Iris pigment epithelial cell (primary cell): ENCODE results near the gene BIK.
"Not testable (repeated sequence)": the region's sequence is repeated elsewhere in the genome, so short reads cannot be mapped to it uniquely, and the experiment has no call there.

Source experiments
- DNase-seq: peaks from one replicate; pipeline ENCODE4 v3.0.0-alpha.2; 2011; ENCODE audit warnings: low read depth

BIK gene

GRCh38 chr22:43136255-43136654 is 25.7 kb downstream of the BIK start:
- peak; percentile 33 for DNase-seq

DNA sequence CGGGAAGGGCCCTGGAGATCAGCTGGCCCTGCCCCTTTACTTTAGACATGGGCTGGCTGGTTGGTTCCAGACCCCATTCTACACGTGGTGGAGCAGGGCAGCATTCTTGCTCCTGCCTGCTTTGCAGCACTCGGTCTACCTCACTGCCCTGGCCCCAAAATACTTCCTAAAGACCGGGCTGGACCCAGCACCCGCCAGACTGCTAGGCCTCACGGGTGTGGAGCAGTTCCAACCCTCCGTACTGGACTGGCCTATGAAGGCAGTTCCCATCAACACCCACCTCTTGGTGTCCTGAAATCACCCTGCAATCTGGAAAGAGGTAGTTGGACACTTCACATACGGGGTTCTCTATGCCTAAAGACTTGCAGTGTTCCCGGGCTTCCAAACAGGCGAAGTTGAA is 26.3 kb downstream of the BIK start:
- DNase-seq, result no peak

DNA sequence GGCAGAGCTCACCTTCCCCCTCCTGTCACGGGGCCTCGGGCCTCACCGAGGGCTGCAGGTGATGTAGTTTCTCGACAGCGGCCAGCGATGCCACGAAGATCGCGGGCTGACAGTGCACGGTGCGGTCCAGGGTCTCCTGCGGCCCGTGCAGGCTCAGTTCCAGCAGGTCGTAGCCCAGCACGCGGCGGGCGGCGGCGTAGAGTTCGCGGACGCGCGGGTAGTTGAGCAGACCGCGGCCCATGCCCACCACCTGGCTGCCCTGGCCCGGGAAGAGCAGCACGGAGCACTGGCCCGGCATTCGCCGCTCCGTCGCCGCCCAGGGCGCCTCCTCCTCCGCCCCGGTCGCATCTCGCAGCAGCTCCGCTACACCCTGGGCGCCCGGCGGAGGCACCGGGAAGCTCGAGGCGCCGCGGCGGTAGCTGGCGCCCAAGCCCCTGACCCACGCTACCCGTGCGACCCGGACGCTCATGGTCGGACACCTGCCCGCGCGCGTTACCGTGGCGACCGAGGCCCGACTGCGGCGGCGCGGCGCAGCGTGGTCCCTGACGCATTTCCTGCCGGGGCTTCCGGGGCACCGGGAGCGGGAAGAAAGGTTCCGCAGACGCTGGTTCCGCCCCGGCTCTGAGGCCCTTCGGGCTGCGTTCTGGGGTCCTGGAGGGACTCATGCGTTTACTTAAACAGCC is 32.5 kb downstream of the BIK start, which contains the start of gene MCAT:
MCAT (minus strand) TSS at position 519 of the 683 bp plus-strand sequence; CDS start at position 469, 50 bp downstream.
- peak; percentile 69 for DNase-seq

DNA sequence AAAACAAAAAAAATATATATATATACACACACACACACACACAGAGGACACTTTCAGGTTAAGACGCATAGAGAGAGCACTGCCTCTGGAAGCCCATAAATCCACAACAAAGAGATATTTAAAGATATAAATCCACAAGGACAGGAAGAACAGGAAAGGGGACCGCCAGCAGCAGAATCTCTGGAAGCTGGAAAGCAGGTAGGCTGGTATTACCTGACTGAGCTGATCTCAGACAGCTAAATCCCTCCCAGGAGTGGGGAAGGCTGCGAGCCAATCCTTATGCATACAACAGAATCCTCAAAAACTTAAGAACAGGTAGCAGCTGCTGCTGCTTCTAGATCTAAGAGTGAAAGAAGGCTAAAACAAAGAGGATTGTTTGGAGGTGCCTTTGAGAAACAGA is 34.4 kb downstream of the BIK start:
- no peak for DNase-seq

DNA sequence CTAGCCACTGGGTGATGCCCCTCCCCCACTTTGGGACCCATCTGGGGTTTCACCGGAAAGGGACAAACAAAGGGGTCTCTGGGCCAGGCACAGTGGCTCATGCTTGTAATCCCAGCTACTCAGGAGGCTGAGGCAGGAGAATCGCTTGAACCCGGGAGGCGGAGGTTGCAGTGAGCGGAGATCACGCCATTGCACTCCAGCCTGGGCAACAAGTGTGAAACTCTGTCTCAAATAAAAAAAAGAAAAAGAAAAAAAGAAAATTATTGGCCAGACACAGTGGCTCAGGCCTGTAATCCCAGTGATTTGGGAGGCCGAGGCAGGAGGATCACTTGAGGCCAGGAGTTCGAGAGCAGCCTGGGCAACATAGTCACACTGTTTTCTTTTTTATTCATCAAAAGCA is 34.8 kb downstream of the BIK start:
- DNase-seq, result not testable (repeated sequence)

DNA sequence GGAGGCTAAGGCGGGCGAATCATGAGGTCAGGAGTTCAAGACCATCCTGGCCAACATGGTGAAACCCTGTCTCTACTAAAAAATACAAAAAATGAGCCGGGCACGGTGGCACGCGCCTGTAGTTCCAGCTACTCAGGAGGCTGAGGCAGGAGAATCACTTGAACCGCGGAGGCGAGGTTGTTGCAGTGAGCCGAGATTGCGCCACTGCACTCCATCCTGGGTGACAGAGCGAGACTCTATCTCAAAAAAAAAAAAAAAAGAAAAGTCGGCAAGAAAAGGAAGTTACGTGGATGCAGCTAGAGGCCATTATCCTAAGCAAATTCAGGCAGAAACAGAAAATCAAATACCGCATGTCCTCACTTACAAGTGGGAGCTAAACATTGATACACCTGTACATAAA is 35.8 kb downstream of the BIK start:
- DNase-seq, result not testable (repeated sequence)

DNA sequence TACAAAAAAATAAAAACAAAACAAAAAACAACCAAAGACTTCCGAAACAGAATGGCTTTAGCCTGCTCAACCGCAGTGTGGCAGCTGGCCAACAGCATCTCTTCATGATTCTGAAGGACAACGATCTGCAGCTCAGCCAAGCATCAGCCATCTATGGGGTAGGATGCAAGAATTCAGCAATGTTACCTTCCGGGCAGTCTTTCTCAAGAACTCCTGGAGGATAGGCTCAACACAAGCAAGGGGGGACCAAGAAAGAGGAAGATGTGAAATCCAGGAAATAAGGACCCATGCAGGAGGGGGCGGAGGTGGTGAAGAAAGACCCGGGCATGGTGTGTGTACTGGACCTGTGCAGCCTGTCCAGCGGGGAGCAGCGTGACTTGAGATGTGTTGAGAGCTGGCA is 37.3 kb downstream of the BIK start:
- DNase-seq, result no peak

DNA sequence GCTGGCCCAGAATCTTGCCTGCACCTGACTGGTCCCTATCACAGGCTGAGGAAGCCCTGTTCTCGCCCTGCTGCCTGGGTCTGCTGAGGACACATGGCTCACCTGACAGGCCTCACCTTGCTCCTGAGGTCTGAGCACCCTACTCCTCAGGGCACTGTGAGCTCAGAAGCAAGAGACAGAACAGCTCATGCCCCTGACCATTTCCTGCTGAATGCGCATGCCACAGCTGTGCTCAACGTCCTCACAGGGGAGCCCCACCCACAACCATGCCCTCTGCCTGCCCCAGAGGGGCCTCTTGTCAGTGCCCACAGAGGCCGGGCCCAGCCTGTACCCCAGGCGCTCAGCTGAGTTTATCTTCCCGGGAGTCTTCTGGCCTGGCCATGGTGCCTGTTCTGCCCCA is 38.0 kb downstream of the BIK start:
- no peak for DNase-seq

- DNase-seq, result no peak
Measured at GRCh38 chr22:43150731-43151206, 40.2 kb downstream of the BIK start.

GRCh38 chr22:43151251-43152002 is 40.9 kb downstream of the BIK start, which contains the start of gene TSPO:
Gene TSPO, plus strand, starts transcription at chr22:43151559. Its CDS starts 7,680 bp downstream, at chr22:43159239.
- DNase-seq, result no peak

GRCh38 chr22:43152003-43152356 is 41.4 kb downstream of the BIK start:
- no peak for DNase-seq

DNA sequence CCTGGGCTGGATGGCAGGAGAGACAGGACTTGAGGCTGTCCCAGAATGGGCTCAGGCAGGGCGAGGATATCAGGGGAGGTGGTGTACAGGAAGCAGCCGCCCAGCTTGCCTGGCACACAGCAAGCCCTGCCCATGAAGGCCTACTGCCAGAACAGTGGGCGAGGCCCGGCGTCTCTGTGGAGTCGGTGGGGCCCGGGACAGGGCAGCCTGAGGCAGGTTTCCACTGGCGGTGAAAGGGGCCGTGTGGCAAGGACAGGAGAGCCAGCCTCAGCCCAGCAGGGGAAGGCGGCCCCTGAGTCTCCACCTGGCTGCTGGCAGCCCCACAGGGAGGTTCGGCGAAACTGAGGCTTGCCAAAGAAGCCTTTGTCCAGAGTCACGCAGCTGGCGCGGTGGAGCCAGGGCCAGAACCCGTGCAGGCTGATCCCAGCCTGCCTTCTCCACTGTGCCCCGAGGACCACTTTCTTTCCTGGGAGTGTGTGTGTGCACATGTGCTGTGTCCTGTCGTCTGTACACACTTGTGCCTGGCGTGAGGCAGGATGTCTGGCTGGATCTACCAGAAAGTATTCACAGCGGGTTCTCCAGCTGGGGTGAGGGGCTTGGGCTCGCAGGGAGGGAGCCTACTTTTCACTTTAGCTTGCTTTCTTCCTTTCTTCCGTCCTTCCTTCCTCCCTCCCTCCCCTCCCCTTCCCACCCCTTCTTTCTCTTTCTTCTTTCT is 42.0 kb downstream of the BIK start:
- peak; percentile 30 for DNase-seq

DNA sequence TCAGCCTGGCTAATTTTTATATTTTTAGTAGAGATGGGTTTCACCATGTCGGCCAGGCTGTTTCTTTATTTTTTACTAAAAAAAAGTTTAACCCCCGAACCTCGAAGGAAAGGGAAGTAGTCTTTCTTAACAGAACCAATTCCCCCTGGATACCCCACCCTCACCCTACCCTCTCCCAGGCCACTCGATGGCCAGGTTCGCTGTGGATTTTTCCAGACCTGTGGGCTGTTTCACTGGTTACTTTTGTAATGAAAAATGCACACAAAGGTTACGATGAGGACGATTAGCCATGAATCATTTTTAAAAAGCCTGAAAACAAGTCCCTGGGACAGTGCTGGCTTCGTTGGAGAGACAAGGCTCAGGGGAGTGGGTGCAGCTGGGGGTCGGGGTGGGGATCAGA is 43.3 kb downstream of the BIK start:
- DNase-seq, result peak; percentile 44

DNA sequence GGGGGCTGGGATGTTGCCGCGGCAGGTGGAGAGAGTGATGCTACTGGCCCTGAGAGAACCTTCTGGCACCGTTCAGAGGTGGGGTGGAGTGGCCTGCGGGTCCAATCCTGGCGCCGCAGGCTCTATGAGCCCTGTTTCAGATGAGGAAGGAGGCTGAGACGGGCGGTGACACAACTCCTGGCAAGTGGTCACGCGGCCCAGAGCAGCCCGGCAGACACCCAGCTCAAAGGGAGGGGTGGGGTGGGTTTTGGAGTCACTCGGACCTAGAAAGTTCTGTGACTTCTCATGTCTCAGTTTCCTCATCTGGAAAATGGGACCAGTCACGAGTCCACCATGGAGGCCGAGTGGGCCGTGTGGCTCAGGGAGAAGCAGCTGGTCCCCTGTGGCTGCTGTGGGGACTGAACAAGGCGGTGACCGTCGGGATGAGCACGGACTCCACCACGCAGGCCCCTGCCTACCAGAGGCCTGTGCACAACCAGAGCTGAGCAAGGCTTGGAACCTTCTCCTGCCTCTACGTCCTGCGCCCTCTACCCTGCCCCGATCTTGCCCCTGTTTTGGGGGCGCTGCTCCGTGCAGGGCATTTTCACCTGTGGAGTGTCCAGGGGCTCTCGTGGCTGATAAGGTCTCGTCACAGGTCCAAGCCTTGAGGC is 44.5 kb downstream of the BIK start:
- DNase-seq, result no peak

DNA sequence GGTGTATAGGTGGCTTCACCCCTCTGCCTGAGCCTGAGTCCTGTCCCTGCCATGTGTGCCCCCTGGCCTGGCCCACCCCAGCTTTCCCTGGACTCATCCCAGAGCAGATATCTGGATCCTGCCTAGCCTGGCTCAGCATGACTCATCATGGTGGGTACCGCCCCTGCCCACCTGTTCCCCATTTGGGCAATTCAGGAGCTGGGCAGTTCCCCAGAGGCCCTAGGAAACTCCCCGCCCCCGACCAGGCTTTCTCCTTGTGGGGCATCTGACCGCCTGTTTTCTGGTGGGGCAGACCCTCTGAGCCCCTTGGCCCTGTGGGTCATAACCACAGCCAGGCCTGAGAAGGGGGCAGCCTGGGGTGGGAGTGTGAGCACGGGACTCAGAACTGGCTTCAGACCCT is 45.2 kb downstream of the BIK start:
- DNase-seq, result no peak

DNA sequence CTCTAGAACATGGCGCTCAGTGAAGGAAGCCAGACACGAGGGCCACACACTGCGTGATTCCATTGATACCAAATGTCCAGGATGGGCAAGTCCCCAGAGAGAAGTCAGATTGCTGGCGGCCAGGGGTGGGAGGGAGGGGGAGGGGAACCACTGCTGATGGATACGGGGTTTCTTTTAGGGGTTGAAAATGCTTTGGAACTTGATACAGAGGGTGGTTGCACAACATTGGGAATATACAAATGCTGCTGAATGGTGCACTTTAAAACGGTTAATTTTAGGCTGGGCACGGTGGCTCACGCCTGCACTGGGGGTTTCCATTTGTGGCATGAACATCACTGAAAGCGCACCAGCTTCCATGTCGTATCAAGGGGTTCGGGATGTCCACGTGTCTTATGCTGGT is 45.9 kb downstream of the BIK start:
- no peak for DNase-seq

DNA sequence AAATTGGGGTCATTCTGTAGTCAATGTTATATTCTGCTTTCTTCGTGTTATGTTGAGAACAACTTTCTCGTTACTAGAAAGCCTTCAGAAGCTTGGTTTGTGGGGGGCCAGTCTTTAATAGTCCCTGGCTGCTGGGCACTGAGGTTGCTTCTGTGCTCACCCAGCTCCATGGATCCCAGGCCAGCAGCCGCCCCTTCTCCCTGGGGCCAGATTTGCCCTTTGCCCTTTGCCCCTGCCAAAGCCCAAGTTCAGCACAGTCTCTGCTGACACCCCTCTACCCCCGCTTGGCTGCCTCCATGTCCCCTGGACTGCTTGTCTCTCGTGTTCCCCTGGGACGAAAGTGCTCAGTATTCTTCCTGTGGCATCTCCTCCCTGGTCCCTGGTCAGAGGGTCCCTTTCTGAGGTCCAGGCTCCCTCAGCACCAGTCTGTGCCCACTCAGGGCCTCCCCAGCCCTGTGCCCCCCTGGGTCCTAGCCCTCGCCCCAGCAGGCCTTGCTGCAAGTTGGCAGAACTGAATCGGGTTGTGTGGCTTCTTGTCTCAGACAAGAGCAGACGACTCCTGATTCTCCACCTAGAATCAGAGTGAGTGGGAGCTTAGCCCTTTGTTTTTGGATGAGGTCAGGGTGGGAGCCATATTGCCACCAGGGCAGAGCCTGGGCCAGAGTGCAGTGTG is 47.5 kb downstream of the BIK start:
- DNase-seq, result no peak

GRCh38 chr22:43158778-43159483 is 48.4 kb downstream of the BIK start:
- DNase-seq, result no peak

GRCh38 chr22:43159484-43160178 is 49.1 kb downstream of the BIK start:
- DNase-seq, result no peak

DNA sequence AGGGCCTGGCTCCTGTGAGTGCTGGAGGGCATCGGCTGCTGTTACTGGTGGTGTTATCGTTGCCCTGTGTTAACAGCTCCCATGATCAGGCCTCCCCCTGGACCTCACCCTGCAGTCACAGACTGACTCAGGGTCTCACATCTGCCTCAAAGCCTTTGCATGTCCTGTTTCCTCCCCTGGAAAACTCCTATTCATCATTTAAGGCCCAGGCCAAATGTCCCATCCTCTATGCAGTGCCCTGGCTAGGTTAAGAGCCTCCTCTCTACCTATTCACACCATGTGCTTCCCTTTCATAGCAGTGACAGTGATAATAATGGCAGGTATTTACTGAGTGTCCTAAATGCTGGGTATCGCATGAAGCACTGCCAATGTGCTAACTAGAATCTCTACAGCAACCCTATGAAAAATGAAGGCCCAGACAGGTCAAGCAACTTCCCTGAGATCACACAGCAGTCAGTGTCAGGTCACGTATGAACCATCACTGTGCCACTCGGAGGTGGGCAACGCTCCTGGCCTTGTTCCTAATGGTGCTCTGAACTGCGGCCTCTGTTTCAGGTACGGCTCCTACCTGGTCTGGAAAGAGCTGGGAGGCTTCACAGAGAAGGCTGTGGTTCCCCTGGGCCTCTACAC is 50.1 kb downstream of the BIK start:
- no peak for DNase-seq
